ENCODE results near the gene OR8S1. TPM values are rescaled to one million over a fixed set of nuclear protein-coding genes. Genes with fewer than 3 reads are reported as not detected.

OR8S1 gene
- total RNA-seq (2022; extraction: Qiagen RNA extraction; ENCODE audit: low read depth): not detected in 5 replicates

GRCh38 chr12:48525332-48525731, at the start of gene OR8S1:
Gene OR8S1, plus strand, starts transcription at chr12:48525632. Its CDS starts 0 bp downstream, at chr12:48525632.

GRCh38 chr12:48482198-48482597, 43.2 kb upstream of the OR8S1 start, which contains the start of gene C12orf54:
Gene C12orf54, plus strand, starts transcription at chr12:48482498. Its CDS starts 799 bp downstream, at chr12:48483297.

GRCh38 chr12:48569946-48570345, 44.5 kb downstream of the OR8S1 start, which contains the start of gene LALBA:
Gene LALBA, minus strand, starts transcription at chr12:48570046. Its CDS starts 26 bp downstream, at chr12:48570020.

Other genes starting within 250 kb of the OR8S1 start
- 5.9 to 8.7 TPM (median 6.9 TPM) in 5 replicates for gene ZNF641, start 174.7 kb upstream of the OR8S1 start, total RNA-seq (2022; extraction: Qiagen RNA extraction; ENCODE audit: low read depth)
- gene ANP32D, start 53.1 kb upstream of the OR8S1 start, total RNA-seq (2022; extraction: Qiagen RNA extraction; ENCODE audit: low read depth): not detected in 5 replicates
- gene C12orf54, start 43.1 kb upstream of the OR8S1 start, total RNA-seq (2022; extraction: Qiagen RNA extraction; ENCODE audit: low read depth): not detected in 5 replicates
- gene LALBA, start 44.4 kb downstream of the OR8S1 start, total RNA-seq (2022; extraction: Qiagen RNA extraction; ENCODE audit: low read depth): not detected in 5 replicates
- gene KANSL2, start 156.6 kb downstream of the OR8S1 start, total RNA-seq (2022; extraction: Qiagen RNA extraction; ENCODE audit: low read depth): 31.5 to 41.2 TPM (median 36.0 TPM) in 5 replicates
- gene CCNT1, start 191.1 kb downstream of the OR8S1 start, total RNA-seq (2022; extraction: Qiagen RNA extraction; ENCODE audit: low read depth): 12.8 to 15.9 TPM (median 14.0 TPM) in 5 replicates